Kidney (tissue), 14 donors: ENCODE results near the gene MARK4. TPM values are rescaled to one million over a fixed set of nuclear protein-coding genes. Genes with fewer than 3 reads are reported as not detected.

Experiments
- DNase-seq, 5 donors: peaks; one replicate each; pipeline ENCODE4 v3.0.0-alpha.2; 2013 to 2020
- FAIRE-seq: peaks from 2 replicates; lab custom pipeline; 2012; peaks lifted over from hg19 to GRCh38; lab: Jason Lieb, UNC
- H3K27ac ChIP-seq, 2 donors: one replicate each; pipeline ENCODE4 v1.7.0; 2013; ENCODE audit warnings: low read depth in 2 of 2, low read length in 2 of 2, inconsistent platforms in 1 of 2
- H3K27me3 ChIP-seq: one replicate; pipeline ENCODE4 v1.7.1; 2013; ENCODE audit warnings: low read length, inconsistent platforms; ENCODE audit not compliant: control insufficient read depth, insufficient read depth
- H3K36me3 ChIP-seq, 3 donors: one replicate each; pipeline versions ENCODE4 v1.7.0 to v1.7.1; 2013; ENCODE audit warnings: low read length in 3 of 3, control low read depth in 1 of 3, inconsistent platforms in 1 of 3; ENCODE audit not compliant: insufficient read depth in 3 of 3, control insufficient read depth in 2 of 3
- H3K4me1 ChIP-seq, 3 donors: one replicate each; pipeline versions ENCODE4 v1.7.0 to v1.7.1; 2013; ENCODE audit warnings: low read length in 3 of 3, inconsistent platforms in 1 of 3, low read depth in 1 of 3; ENCODE audit not compliant: control insufficient read depth in 2 of 3, insufficient read depth in 2 of 3
- H3K4me3 ChIP-seq, 3 donors: one replicate each; pipeline versions ENCODE4 v1.7.0 to v1.8.1; 2013; ENCODE audit warnings: low read length in 3 of 3, control low read depth in 1 of 3, inconsistent platforms in 1 of 3
- H3K9ac ChIP-seq, 3 donors: one replicate each; pipeline versions ENCODE4 v1.7.0 to v1.7.1; 2013; ENCODE audit warnings: low read length in 3 of 3, control low read depth in 1 of 3, inconsistent platforms in 1 of 3
- H3K9me3 ChIP-seq, 3 donors: one replicate each; pipeline versions ENCODE4 v1.7.0 to v1.7.1; 2013; ENCODE audit warnings: low read length in 3 of 3, control low read depth in 1 of 3, inconsistent platforms in 1 of 3; ENCODE audit not compliant: control insufficient read depth in 2 of 3, insufficient read depth in 1 of 3
- CTCF ChIP-seq: IDR thresholded peaks from 3 replicates; pipeline ENCODE4 v1.5.1; 2012; ENCODE audit warnings: mild to moderate bottlenecking, moderate library complexity, borderline replicate concordance; ENCODE audit not compliant: insufficient read depth; ENCODE audit errors: extremely low read depth
- intact Hi-C: fragments of 100-400 bp; cut with DNase I; formaldehyde crosslinking; loops from one replicate; pipeline ENCODE4 v1.11.1; 2022
- polyA plus RNA-seq: library from polyadenylated mRNA; stranded (reverse); fragments of 350-450 nt; fragmentation: Illumina TruSeq; extraction: RNeasy Lipid Tissue Mini Kit (QIAGEN cat#74804); gene quantifications from one replicate; pipeline ENCODE4 v1.2.3, GENCODE V29; 2014; ENCODE audit warnings: low read depth, low replicate concordance; ENCODE audit not compliant: insufficient read depth
- total RNA-seq: library from RNA; stranded (reverse); fragmentation: NEBNext Ultra II Directional; extraction: Animal tissue kit (Norgen Biotek cat#: 25700); gene quantifications from one replicate; pipeline ENCODE4 v1.2.1, GENCODE V29; 2021
- donor health status: control.
- donor health status: control.
- donor health status: control.
- donor health status: control.
- donor health status: control.
- donor health status: DM: yes; HTN: yes; CAD: no.
- donor health status: Normal renal cell carcinoma (clear cell type).

The MARK4 gene
- total and polyA plus RNA-seq, 2 donors from 2014 or later, result 13.6 to 29.7 TPM

- Histone ChIP-seq H3K4me3 (no peak overlapping the region), H3K36me3 (peaks cover 0 to 4% (median 0%) of the 10 kb centered on the region in 3 donors), H3K9ac (no peak overlapping the region), H3K27me3 (no peaks in the 10 kb centered on the region), H3K9me3 (peaks cover 0 to 4% (median 0%) of the 10 kb centered on the region in 3 donors), H3K4me1 (peaks cover 0 to 2% (median 0%) of the 10 kb centered on the region in 3 donors), H3K27ac (no peak overlapping the region)
- intact Hi-C loops, result no loop called here
- TF ChIP-seq CTCF, result no peak
- FAIRE-seq, result no peak
- DNase-seq, result no peak
These were observed 40.8 kb downstream of the MARK4 start for GRCh38 chr19:45291834-45292233.

- Histone ChIP-seq H3K9me3 (peaks cover 0 to 4% (median 0%) of the 10 kb centered on the region in 3 donors), H3K27ac (no peak overlapping the region), H3K36me3 (peaks cover 0 to 7% (median 2%) of the 10 kb centered on the region in 3 donors), H3K4me1 (peaks cover 0 to 2% (median 0%) of the 10 kb centered on the region in 3 donors), H3K9ac (no peak overlapping the region), H3K4me3 (no peak overlapping the region), H3K27me3 (no peaks in the 10 kb centered on the region)
- no peak for TF ChIP-seq CTCF
- no peak for FAIRE-seq
- intact Hi-C loops, result no loop called here
- no peak for DNase-seq
These were observed 42.6 kb downstream of the MARK4 start for GRCh38 chr19:45293682-45294081.

GRCh38 chr19:45294291-45295029, 43.4 kb downstream of the MARK4 start:
- H3K27me3 ChIP-seq, result no peaks in the 10 kb centered on the region
- TF ChIP-seq CTCF, result no peak
- FAIRE-seq (no peak), DNase-seq (peak in 1 of 5 donors; percentile 34)
- intact Hi-C loops, result no loop called here
- no peak overlapping the region for H3K27ac ChIP-seq
- no peak overlapping the region for H3K4me3 ChIP-seq
- peaks cover 2 to 7% (median 3%) of the 10 kb centered on the region in 3 donors for H3K36me3 ChIP-seq
- H3K9ac ChIP-seq, result no peak overlapping the region
- peaks cover 0 to 2% (median 0%) of the 10 kb centered on the region in 3 donors for H3K4me1 ChIP-seq
- H3K9me3 ChIP-seq, result peaks cover 0 to 4% (median 0%) of the 10 kb centered on the region in 3 donors
